ENCODE measurements around the gene MAP2K1.

DNA sequence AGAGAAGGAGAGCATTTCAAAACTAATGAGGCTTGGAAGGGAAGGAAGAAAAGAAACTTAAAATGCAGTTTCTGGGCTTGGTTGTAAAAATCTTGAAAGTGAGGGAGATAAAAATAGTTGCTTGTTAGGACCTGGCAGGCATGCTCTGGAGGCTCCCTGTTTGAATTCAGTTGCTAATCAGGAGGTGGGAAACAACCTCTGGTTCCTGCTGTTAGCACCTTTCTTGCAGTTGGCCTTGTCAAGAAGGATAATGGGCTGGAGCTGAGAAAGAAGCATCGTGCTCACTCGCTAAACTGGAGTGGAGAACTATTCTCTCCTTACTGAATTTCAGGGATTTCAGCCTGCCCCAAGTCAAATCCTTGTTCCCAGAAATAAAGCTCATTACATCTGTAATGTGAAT lies 87.4 kb downstream of the MAP2K1 start:
- no peak for TF ChIP-seq EZH2 (IDR thresholded peaks at IDR 0.05; ENCODE audit: insufficient read depth, low read length)
- no peak for TF ChIP-seq CTCF (IDR thresholded peaks at IDR 0.05; ENCODE audit: insufficient read depth, low read depth, low read length)
